Thymus (tissue), 11 donors: ENCODE results near the gene DPEP1. TPM values are rescaled to one million over a fixed set of nuclear protein-coding genes. Genes with fewer than 3 reads are reported as not detected.
"Not testable (repeated sequence)": the region's sequence is repeated elsewhere in the genome, so short reads cannot be mapped to it uniquely, and the experiment has no call there.

Experiments
- DNase-seq, 9 donors: peaks; one replicate each; pipeline ENCODE4 v3.0.0-alpha.2; 2013; ENCODE audit warnings: low spot score in 9 of 9, low read depth in 6 of 9, missing footprints in 1 of 9
- H3K27ac ChIP-seq, 2 donors: one replicate each; pipeline ENCODE4 v1.5.1; 2013; ENCODE audit warnings: control low read depth in 1 of 2, low read depth in 1 of 2, low read length in 1 of 2, mild to moderate bottlenecking in 1 of 2, moderate library complexity in 1 of 2
- H3K27me3 ChIP-seq, 2 donors: one replicate each; pipeline ENCODE4 v1.5.1; 2013; ENCODE audit warnings: low read length in 1 of 2; ENCODE audit not compliant: control insufficient read depth in 2 of 2, insufficient read depth in 1 of 2
- H3K36me3 ChIP-seq, 2 donors: one replicate each; pipeline ENCODE4 v1.5.1; 2013; ENCODE audit warnings: low read length in 1 of 2, mild to moderate bottlenecking in 1 of 2, moderate library complexity in 1 of 2; ENCODE audit not compliant: control insufficient read depth in 2 of 2, insufficient read depth in 2 of 2
- H3K4me1 ChIP-seq, 2 donors: one replicate each; pipeline ENCODE4 v1.5.1; 2013; ENCODE audit warnings: low read length in 2 of 2; ENCODE audit not compliant: control insufficient read depth in 2 of 2, insufficient read depth in 2 of 2
- H3K4me3 ChIP-seq, 2 donors: one replicate each; pipeline ENCODE4 v1.5.1; 2013; ENCODE audit warnings: low read length in 2 of 2, control low read depth in 1 of 2, mild to moderate bottlenecking in 1 of 2
- H3K9me3 ChIP-seq, 2 donors: one replicate each; pipeline ENCODE4 v1.5.1; 2013; ENCODE audit warnings: low read length in 1 of 2, mild to moderate bottlenecking in 1 of 2; ENCODE audit not compliant: control insufficient read depth in 2 of 2, insufficient read depth in 1 of 2
- WGBS: extraction: QIAGEN DNeasy Blood & Tissue Kit; methylation state at CpG from one replicate; pipeline ENCODE4 v1.1.7; 2013; 5-methylcytosine and 5-hydroxymethylcytosine counted together
- polyA plus RNA-seq: library from polyadenylated mRNA; stranded (reverse); fragments of 200-250 nt; gene quantifications from one replicate; pipeline ENCODE4 v1.2.3, GENCODE V29; 2013
- total RNA-seq: library from RNA; stranded (reverse); fragments of 120-200 nt; gene quantifications from one replicate; pipeline ENCODE4 v1.2.4, GENCODE V29; 2013
- donor health status: healthy.

The DPEP1 gene
- total and polyA plus RNA-seq, 2 donors = 1.7 to 2.9 TPM

- Histone ChIP-seq H3K4me3 (no peak overlapping the region), H3K36me3 (no peaks in the 10 kb centered on the region), H3K27me3 (no peaks in the 10 kb centered on the region), H3K9me3 (peaks cover 2 to 34% of the 10 kb centered on the region in 2 donors), H3K27ac (no peak overlapping the region), H3K4me1 (peaks cover 9 to 16% of the 10 kb centered on the region in 2 donors)
- 97% methylated on average over 49 of the region's 49 CpGs for WGBS
- no peak for DNase-seq
Observed at GRCh38 chr16:89583895-89584644, 29.4 kb upstream of the DPEP1 start.

GRCh38 chr16:89584768-89585549, 28.5 kb upstream of the DPEP1 start:
- Histone ChIP-seq H3K4me1 (peaks cover 9 to 16% of the 10 kb centered on the region in 2 donors), H3K4me3 (no peak overlapping the region), H3K27me3 (no peaks in the 10 kb centered on the region), H3K27ac (peak overlapping the region in 1 of 2 donors; percentile 51), H3K36me3 (no peaks in the 10 kb centered on the region), H3K9me3 (peaks cover 2 to 37% of the 10 kb centered on the region in 2 donors)
- WGBS = 42% methylated on average over 25 of the region's 25 CpGs
- DNase-seq = peak in 3 of 9 donors; percentile 49 to 78 (median 70)

- WGBS = 95% methylated on average over 7 of the region's 7 CpGs
- H3K4me1 ChIP-seq = peaks cover 9 to 16% of the 10 kb centered on the region in 2 donors
- peaks cover 0 to 28% of the 10 kb centered on the region in 2 donors for H3K9me3 ChIP-seq
- H3K4me3 ChIP-seq = no peak overlapping the region
- H3K27ac ChIP-seq = no peak overlapping the region
- DNase-seq = no peak
- H3K36me3 ChIP-seq = no peaks in the 10 kb centered on the region
- no peaks in the 10 kb centered on the region for H3K27me3 ChIP-seq
Observed at GRCh38 chr16:89586218-89586617, 27.2 kb upstream of the DPEP1 start.

GRCh38 chr16:89586853-89587252, 26.6 kb upstream of the DPEP1 start:
- peaks cover 0 to 28% of the 10 kb centered on the region in 2 donors for H3K9me3 ChIP-seq
- no peaks in the 10 kb centered on the region for H3K27me3 ChIP-seq
- H3K36me3 ChIP-seq = no peaks in the 10 kb centered on the region
- no peak overlapping the region for H3K27ac ChIP-seq
- DNase-seq = no peak
- H3K4me3 ChIP-seq = no peak overlapping the region
- WGBS = 89% methylated on average over 24 of the region's 25 CpGs
- peaks cover 9 to 16% of the 10 kb centered on the region in 2 donors for H3K4me1 ChIP-seq

- WGBS = over 99% methylated on average over 20 of the region's 36 CpGs
- not testable (repeated sequence) for H3K27ac ChIP-seq, DNase-seq, H3K36me3 ChIP-seq, H3K27me3 ChIP-seq, H3K4me3 ChIP-seq
- H3K4me1 ChIP-seq = peaks cover 9 to 16% of the 10 kb centered on the region in 2 donors
- peaks cover 0 to 28% of the 10 kb centered on the region in 2 donors for H3K9me3 ChIP-seq
Observed at GRCh38 chr16:89587676-89588075, 25.8 kb upstream of the DPEP1 start.

GRCh38 chr16:89588413-89589109, 24.9 kb upstream of the DPEP1 start:
- H3K27ac ChIP-seq = no peak overlapping the region
- peaks cover 10 to 18% of the 10 kb centered on the region in 2 donors for H3K4me1 ChIP-seq
- no peak for DNase-seq
- H3K27me3 ChIP-seq = no peaks in the 10 kb centered on the region
- H3K36me3 ChIP-seq = no peaks in the 10 kb centered on the region
- H3K9me3 ChIP-seq = peaks cover 0 to 28% of the 10 kb centered on the region in 2 donors
- 96% methylated on average over 26 of the region's 26 CpGs for WGBS
- no peak overlapping the region for H3K4me3 ChIP-seq

- no peak for DNase-seq
- peaks cover 16 to 27% of the 10 kb centered on the region in 2 donors for H3K4me1 ChIP-seq
- WGBS = 97% methylated on average over 21 of the region's 21 CpGs
- no peaks in the 10 kb centered on the region for H3K36me3 ChIP-seq
- H3K9me3 ChIP-seq = peaks cover 0 to 28% of the 10 kb centered on the region in 2 donors
- H3K27me3 ChIP-seq = no peaks in the 10 kb centered on the region
- H3K4me3 ChIP-seq = no peak overlapping the region
- H3K27ac ChIP-seq = no peak overlapping the region
Observed at GRCh38 chr16:89589241-89589926, 24.1 kb upstream of the DPEP1 start.

GRCh38 chr16:89593841-89594240, 19.6 kb upstream of the DPEP1 start:
- peak in 4 of 9 donors; percentile 47 to 81 (median 54) for DNase-seq
- peak overlapping the region; percentile 65 to 76 for H3K27ac ChIP-seq
- no peaks in the 10 kb centered on the region for H3K36me3 ChIP-seq
- peaks cover 0 to 7% of the 10 kb centered on the region in 2 donors for H3K9me3 ChIP-seq
- 7% methylated on average over 15 of the region's 15 CpGs for WGBS
- no peaks in the 10 kb centered on the region for H3K27me3 ChIP-seq
- H3K4me3 ChIP-seq = peak overlapping the region in 1 of 2 donors; percentile 36
- peaks cover 7 to 40% of the 10 kb centered on the region in 2 donors for H3K4me1 ChIP-seq
